ENCODE results near the gene PKP1. TPM values are rescaled to one million over a fixed set of nuclear protein-coding genes. Genes with fewer than 3 reads are reported as not detected.

The PKP1 gene
- total and polyA plus RNA-seq, 4 experiments from 2014 or later, result not detected

DNA sequence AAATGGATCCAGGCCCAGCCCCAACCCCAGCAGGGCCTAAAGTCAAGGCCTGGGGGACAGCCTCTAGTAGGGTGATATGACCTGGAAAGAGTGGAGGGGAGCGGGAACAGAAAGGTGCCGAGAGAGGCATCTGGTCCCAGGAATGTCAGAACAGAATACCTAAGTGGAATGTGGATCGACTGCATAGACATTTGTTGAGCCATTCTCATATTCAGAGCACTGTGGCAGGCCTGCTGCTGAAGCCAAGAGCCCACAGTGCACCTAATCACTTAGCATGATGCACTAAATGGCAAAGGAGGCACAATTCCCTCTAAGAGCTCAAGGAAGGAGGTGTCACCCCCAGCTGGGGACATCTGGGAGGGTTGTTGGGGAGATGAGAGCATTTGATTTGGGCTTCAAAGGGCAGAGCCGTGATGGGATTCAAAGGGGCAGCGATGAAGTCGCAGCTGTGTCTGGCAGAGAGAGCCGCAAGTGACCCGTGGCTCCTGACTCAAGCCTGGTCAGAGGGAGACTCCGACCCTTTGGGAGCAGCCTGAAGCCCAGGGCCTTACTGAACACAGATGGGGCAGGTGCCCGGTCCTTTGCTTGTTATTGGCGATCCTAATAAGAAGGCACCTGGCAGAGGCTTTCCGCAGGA is 8.6 kb upstream of the PKP1 start:
- Histone ChIP-seq H3K27me3 (ENCODE audit: insufficient read depth, low read length) (no peaks in the 10 kb centered on the region), H3K36me3 (ENCODE audit: insufficient read depth, low read length) (no peaks in the 10 kb centered on the region), H3K4me3 (ENCODE audit: low read length in 2 of 2) (no peak overlapping the region), H3K4me1 (ENCODE audit: insufficient read depth, low read length) (no peaks in the 10 kb centered on the region), H3K9me3 (ENCODE audit: control insufficient read depth in 1 of 2, low read length in 2 of 2) (no peaks in the 10 kb centered on the region), H3K27ac (ENCODE audit: low read depth, low read length) (no peak overlapping the region)
- Mint-ChIP-seq H3K4me3 (no peak overlapping the region), H3K27ac (no peak overlapping the region), H3K36me3 (no peaks in the 10 kb centered on the region), H3K4me1 (no peaks in the 10 kb centered on the region), H3K9me3 (no peaks in the 10 kb centered on the region), H3K27me3 (peaks cover 10 to 22% of the 10 kb centered on the region in 2 donors)
- POLR2A ChIA-PET (ENCODE audit: partially characterized antibody), result no interaction called here
- intact Hi-C loops (cut with micrococcal nuclease), result no loop called here
- DNase-seq, result no peak
- CTCF ChIA-PET (ENCODE audit: partially characterized antibody), result no interaction called here

DNA sequence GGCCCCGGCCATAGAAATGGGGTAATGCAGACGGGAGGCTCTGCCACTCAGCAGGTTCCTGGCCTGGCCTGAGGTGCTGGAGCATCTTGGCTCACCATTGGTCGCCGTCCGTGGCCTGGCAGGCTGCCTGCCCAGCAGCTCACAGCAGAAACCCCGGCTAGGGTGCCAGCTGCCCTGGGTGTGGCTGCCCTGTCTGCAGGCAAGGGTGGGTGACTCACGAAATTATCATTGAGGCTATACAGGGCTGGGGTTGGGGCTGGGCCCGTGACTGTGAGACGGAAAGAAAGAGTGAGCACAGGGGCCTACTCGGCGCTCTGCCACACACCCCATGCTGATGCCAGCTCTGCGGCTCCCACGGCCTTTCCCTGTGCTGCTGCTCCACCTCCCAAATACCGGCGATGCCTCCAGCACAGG is 8.0 kb upstream of the PKP1 start:
- no peak overlapping the region for H3K27ac ChIP-seq (ENCODE audit: low read depth, low read length)
- H3K36me3 Mint-ChIP-seq, result no peaks in the 10 kb centered on the region
- no peak overlapping the region for H3K4me3 Mint-ChIP-seq
- no peak overlapping the region for H3K27ac Mint-ChIP-seq
- H3K4me1 Mint-ChIP-seq, result no peaks in the 10 kb centered on the region
- no peaks in the 10 kb centered on the region for H3K4me1 ChIP-seq (ENCODE audit: insufficient read depth, low read length)
- H3K9me3 Mint-ChIP-seq, result no peaks in the 10 kb centered on the region
- H3K27me3 ChIP-seq (ENCODE audit: insufficient read depth, low read length), result no peaks in the 10 kb centered on the region
- H3K9me3 ChIP-seq (ENCODE audit: control insufficient read depth in 1 of 2, low read length in 2 of 2), result no peaks in the 10 kb centered on the region
- DNase-seq, result no peak
- ChIA-PET POLR2A (ENCODE audit: partially characterized antibody) (no interaction called here), CTCF (ENCODE audit: partially characterized antibody) (no interaction called here)
- intact Hi-C loops (cut with micrococcal nuclease), result no loop called here
- no peak overlapping the region for H3K4me3 ChIP-seq (ENCODE audit: low read length in 2 of 2)
- H3K27me3 Mint-ChIP-seq, result peaks cover 8 to 17% of the 10 kb centered on the region in 2 donors
- no peaks in the 10 kb centered on the region for H3K36me3 ChIP-seq (ENCODE audit: insufficient read depth, low read length)

DNA sequence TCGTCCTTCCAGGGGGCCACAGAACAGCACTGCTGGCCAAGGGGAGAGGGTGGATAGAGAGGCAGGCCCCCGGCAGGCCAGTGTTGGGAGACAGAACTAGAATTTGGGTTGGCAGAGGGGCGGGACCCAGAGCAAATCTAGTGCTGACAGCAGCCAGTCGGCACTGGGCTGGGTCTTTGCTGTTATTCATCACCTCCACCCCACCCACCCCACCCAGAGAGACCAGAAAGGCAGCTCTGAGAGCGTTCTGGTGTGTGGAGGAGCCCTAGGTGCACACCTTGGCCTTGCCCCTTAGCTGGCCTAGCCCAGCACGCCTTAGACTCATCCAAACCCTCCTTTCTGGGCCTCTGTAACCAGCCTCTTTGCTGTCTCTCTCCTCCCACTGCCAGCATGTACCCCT is 6.4 kb upstream of the PKP1 start:
- Mint-ChIP-seq H3K9me3 (no peaks in the 10 kb centered on the region), H3K27me3 (peaks cover 12 to 20% of the 10 kb centered on the region in 2 donors), H3K4me1 (no peaks in the 10 kb centered on the region), H3K27ac (peak overlapping the region in 1 of 7 donors; percentile 63), H3K4me3 (no peak overlapping the region), H3K36me3 (no peaks in the 10 kb centered on the region)
- Histone ChIP-seq H3K27me3 (ENCODE audit: insufficient read depth, low read length) (no peaks in the 10 kb centered on the region), H3K9me3 (ENCODE audit: control insufficient read depth in 1 of 2, low read length in 2 of 2) (no peaks in the 10 kb centered on the region), H3K4me3 (ENCODE audit: low read length in 2 of 2) (no peak overlapping the region), H3K27ac (ENCODE audit: low read depth, low read length) (no peak overlapping the region), H3K4me1 (ENCODE audit: insufficient read depth, low read length) (no peaks in the 10 kb centered on the region), H3K36me3 (ENCODE audit: insufficient read depth, low read length) (no peaks in the 10 kb centered on the region)
- DNase-seq, result no peak
- CTCF ChIA-PET (ENCODE audit: partially characterized antibody), result no interaction called here
- POLR2A ChIA-PET (ENCODE audit: partially characterized antibody), result no interaction called here
- intact Hi-C loops (cut with micrococcal nuclease), result no loop called here

GRCh38 chr1:201277441-201277840 is 5.9 kb upstream of the PKP1 start:
- Histone ChIP-seq H3K27me3 (ENCODE audit: insufficient read depth, low read length) (no peaks in the 10 kb centered on the region), H3K9me3 (ENCODE audit: control insufficient read depth in 1 of 2, low read length in 2 of 2) (no peaks in the 10 kb centered on the region), H3K36me3 (ENCODE audit: insufficient read depth, low read length) (no peaks in the 10 kb centered on the region), H3K27ac (ENCODE audit: low read depth, low read length) (no peak overlapping the region), H3K4me3 (ENCODE audit: low read length in 2 of 2) (no peak overlapping the region), H3K4me1 (ENCODE audit: insufficient read depth, low read length) (no peaks in the 10 kb centered on the region)
- intact Hi-C loops (cut with micrococcal nuclease), result no loop called here
- H3K27ac Mint-ChIP-seq, result no peak overlapping the region
- H3K27me3 Mint-ChIP-seq, result peaks cover 15 to 21% of the 10 kb centered on the region in 2 donors
- H3K4me1 Mint-ChIP-seq, result no peaks in the 10 kb centered on the region
- H3K36me3 Mint-ChIP-seq, result no peaks in the 10 kb centered on the region
- no peaks in the 10 kb centered on the region for H3K9me3 Mint-ChIP-seq
- no peak for DNase-seq
- H3K4me3 Mint-ChIP-seq, result no peak overlapping the region
- ChIA-PET CTCF (ENCODE audit: partially characterized antibody) (no interaction called here), POLR2A (ENCODE audit: partially characterized antibody) (no interaction called here)

GRCh38 chr1:201279313-201279712 is 4.0 kb upstream of the PKP1 start:
- H3K36me3 Mint-ChIP-seq, result no peaks in the 10 kb centered on the region
- ChIA-PET CTCF (ENCODE audit: partially characterized antibody) (no interaction called here), POLR2A (ENCODE audit: partially characterized antibody) (no interaction called here)
- H3K4me1 Mint-ChIP-seq, result peaks cover 0 to 9% (median 2%) of the 10 kb centered on the region in 4 donors
- peaks cover 4% of the 10 kb centered on the region for H3K4me1 ChIP-seq (ENCODE audit: insufficient read depth, low read length)
- H3K4me3 ChIP-seq (ENCODE audit: low read length in 2 of 2), result no peak overlapping the region
- no peaks in the 10 kb centered on the region for H3K27me3 ChIP-seq (ENCODE audit: insufficient read depth, low read length)
- H3K4me3 Mint-ChIP-seq, result no peak overlapping the region
- no peak overlapping the region for H3K27ac ChIP-seq (ENCODE audit: low read depth, low read length)
- H3K36me3 ChIP-seq (ENCODE audit: insufficient read depth, low read length), result no peaks in the 10 kb centered on the region
- H3K27ac Mint-ChIP-seq, result no peak overlapping the region
- no peaks in the 10 kb centered on the region for H3K9me3 ChIP-seq (ENCODE audit: control insufficient read depth in 1 of 2, low read length in 2 of 2)
- H3K27me3 Mint-ChIP-seq, result peaks cover 23 to 26% of the 10 kb centered on the region in 2 donors
- H3K9me3 Mint-ChIP-seq, result no peaks in the 10 kb centered on the region
- intact Hi-C loops (cut with micrococcal nuclease), result no loop called here
- DNase-seq, result no peak

- DNase-seq, result no peak
- H3K9me3 Mint-ChIP-seq, result no peaks in the 10 kb centered on the region
- CTCF ChIA-PET (ENCODE audit: partially characterized antibody), result no interaction called here
- H3K4me3 Mint-ChIP-seq, result no peak overlapping the region
- peaks cover 28 to 29% of the 10 kb centered on the region in 2 donors for H3K27me3 Mint-ChIP-seq
- Histone ChIP-seq H3K27me3 (ENCODE audit: insufficient read depth, low read length) (no peaks in the 10 kb centered on the region), H3K9me3 (ENCODE audit: control insufficient read depth in 1 of 2, low read length in 2 of 2) (no peaks in the 10 kb centered on the region), H3K36me3 (ENCODE audit: insufficient read depth, low read length) (no peaks in the 10 kb centered on the region), H3K4me3 (ENCODE audit: low read length in 2 of 2) (no peak overlapping the region), H3K27ac (ENCODE audit: low read depth, low read length) (no peak overlapping the region), H3K4me1 (ENCODE audit: insufficient read depth, low read length) (peaks cover 4% of the 10 kb centered on the region)
- no peaks in the 10 kb centered on the region for H3K36me3 Mint-ChIP-seq
- POLR2A ChIA-PET (ENCODE audit: partially characterized antibody), result no interaction called here
- no peak overlapping the region for H3K27ac Mint-ChIP-seq
- intact Hi-C loops (cut with micrococcal nuclease), result no loop called here
- peaks cover 0 to 9% (median 2%) of the 10 kb centered on the region in 4 donors for H3K4me1 Mint-ChIP-seq
Measured at GRCh38 chr1:201280884-201281283, 2.4 kb upstream of the PKP1 start.

- Histone ChIP-seq H3K4me3 (ENCODE audit: low read length in 2 of 2) (no peak overlapping the region), H3K4me1 (ENCODE audit: insufficient read depth, low read length) (peaks cover 4% of the 10 kb centered on the region), H3K27me3 (ENCODE audit: insufficient read depth, low read length) (no peaks in the 10 kb centered on the region), H3K27ac (ENCODE audit: low read depth, low read length) (no peak overlapping the region), H3K36me3 (ENCODE audit: insufficient read depth, low read length) (no peaks in the 10 kb centered on the region), H3K9me3 (ENCODE audit: control insufficient read depth in 1 of 2, low read length in 2 of 2) (no peaks in the 10 kb centered on the region)
- no peaks in the 10 kb centered on the region for H3K9me3 Mint-ChIP-seq
- peaks cover 0 to 9% (median 2%) of the 10 kb centered on the region in 4 donors for H3K4me1 Mint-ChIP-seq
- no peak for DNase-seq
- ChIA-PET CTCF (ENCODE audit: partially characterized antibody) (no interaction called here), POLR2A (ENCODE audit: partially characterized antibody) (no interaction called here)
- H3K36me3 Mint-ChIP-seq, result no peaks in the 10 kb centered on the region
- intact Hi-C loops (cut with micrococcal nuclease), result no loop called here
- peaks cover 29 to 31% of the 10 kb centered on the region in 2 donors for H3K27me3 Mint-ChIP-seq
- no peak overlapping the region for H3K27ac Mint-ChIP-seq
- H3K4me3 Mint-ChIP-seq, result no peak overlapping the region
Measured at GRCh38 chr1:201281573-201281972, 1.7 kb upstream of the PKP1 start.

GRCh38 chr1:201282216-201282615 is 1.1 kb upstream of the PKP1 start:
- Histone ChIP-seq H3K27ac (ENCODE audit: low read depth, low read length) (no peak overlapping the region), H3K4me1 (ENCODE audit: insufficient read depth, low read length) (peaks cover 4% of the 10 kb centered on the region), H3K36me3 (ENCODE audit: insufficient read depth, low read length) (no peaks in the 10 kb centered on the region), H3K9me3 (ENCODE audit: control insufficient read depth in 1 of 2, low read length in 2 of 2) (no peaks in the 10 kb centered on the region), H3K27me3 (ENCODE audit: insufficient read depth, low read length) (peaks cover 2% of the 10 kb centered on the region), H3K4me3 (ENCODE audit: low read length in 2 of 2) (no peak overlapping the region)
- Mint-ChIP-seq H3K36me3 (no peaks in the 10 kb centered on the region), H3K27me3 (peaks cover 34 to 37% of the 10 kb centered on the region in 2 donors), H3K4me3 (no peak overlapping the region), H3K9me3 (no peaks in the 10 kb centered on the region), H3K27ac (no peak overlapping the region), H3K4me1 (peaks cover 0 to 9% (median 2%) of the 10 kb centered on the region in 4 donors)
- ChIA-PET CTCF (ENCODE audit: partially characterized antibody) (no interaction called here), POLR2A (ENCODE audit: partially characterized antibody) (no interaction called here)
- intact Hi-C loops (cut with micrococcal nuclease), result no loop called here
- no peak for DNase-seq

Data from CD4-positive, alpha-beta memory T cell (primary cell).